ENCODE measurements around the gene EVA1A.

Gene EVA1A

GRCh38 chr2:75606761-75607399 lies 46.1 kb upstream of the EVA1A start:
- DNase-seq (ENCODE audit: low read depth), result peak; percentile 98
- no peak overlapping the region; the same call in 1 of the 2 replicates for H3K4me3 ChIP-seq (ENCODE audit: low read length)

GRCh38 chr2:75605770-75606529 lies 45.2 kb upstream of the EVA1A start:
- TF ChIP-seq CTCF (conservative IDR thresholded peaks at IDR 0.05; ENCODE audit: low read length), result peak; percentile 60

More at GRCh38 chr2:75606761-75607399, 46.1 kb upstream of the EVA1A start:
- no peak for TF ChIP-seq CTCF (conservative IDR thresholded peaks at IDR 0.05; ENCODE audit: low read length)

GRCh38 chr2:75604484-75604883 lies 43.7 kb upstream of the EVA1A start:
- no peak for TF ChIP-seq CTCF (conservative IDR thresholded peaks at IDR 0.05; ENCODE audit: low read length)
- DNase-seq (ENCODE audit: low read depth), result peak; percentile 48

More at GRCh38 chr2:75605770-75606529, 45.2 kb upstream of the EVA1A start:
- DNase-seq (ENCODE audit: low read depth), result peak; percentile 99
- no peak overlapping the region; the same call in 1 of the 2 replicates for H3K4me3 ChIP-seq (ENCODE audit: low read length)

GRCh38 chr2:75603477-75603876 lies 42.7 kb upstream of the EVA1A start:
- no peak overlapping the region for H3K4me3 ChIP-seq (ENCODE audit: low read length)
- TF ChIP-seq CTCF (conservative IDR thresholded peaks at IDR 0.05; ENCODE audit: low read length), result no peak
- peak; percentile 73 for DNase-seq (ENCODE audit: low read depth)

More at GRCh38 chr2:75604484-75604883, 43.7 kb upstream of the EVA1A start:
- H3K4me3 ChIP-seq (ENCODE audit: low read length), result no peak overlapping the region

- DNase-seq (ENCODE audit: low read depth), result peak; percentile 91
- no peak overlapping the region for H3K4me3 ChIP-seq (ENCODE audit: low read length)
Observed at GRCh38 chr2:75602724-75603342, 42.1 kb upstream of the EVA1A start.

GRCh38 chr2:75600461-75601011 lies 39.8 kb upstream of the EVA1A start:
- no peak for TF ChIP-seq CTCF (conservative IDR thresholded peaks at IDR 0.05; ENCODE audit: low read length)
- no peak for DNase-seq (ENCODE audit: low read depth)

More at GRCh38 chr2:75602724-75603342, 42.1 kb upstream of the EVA1A start:
- no peak for TF ChIP-seq CTCF (conservative IDR thresholded peaks at IDR 0.05; ENCODE audit: low read length)

More at GRCh38 chr2:75600461-75601011, 39.8 kb upstream of the EVA1A start:
- no peak overlapping the region for H3K4me3 ChIP-seq (ENCODE audit: low read length)
